ENCODE measurements around the gene LCN12.

DNA sequence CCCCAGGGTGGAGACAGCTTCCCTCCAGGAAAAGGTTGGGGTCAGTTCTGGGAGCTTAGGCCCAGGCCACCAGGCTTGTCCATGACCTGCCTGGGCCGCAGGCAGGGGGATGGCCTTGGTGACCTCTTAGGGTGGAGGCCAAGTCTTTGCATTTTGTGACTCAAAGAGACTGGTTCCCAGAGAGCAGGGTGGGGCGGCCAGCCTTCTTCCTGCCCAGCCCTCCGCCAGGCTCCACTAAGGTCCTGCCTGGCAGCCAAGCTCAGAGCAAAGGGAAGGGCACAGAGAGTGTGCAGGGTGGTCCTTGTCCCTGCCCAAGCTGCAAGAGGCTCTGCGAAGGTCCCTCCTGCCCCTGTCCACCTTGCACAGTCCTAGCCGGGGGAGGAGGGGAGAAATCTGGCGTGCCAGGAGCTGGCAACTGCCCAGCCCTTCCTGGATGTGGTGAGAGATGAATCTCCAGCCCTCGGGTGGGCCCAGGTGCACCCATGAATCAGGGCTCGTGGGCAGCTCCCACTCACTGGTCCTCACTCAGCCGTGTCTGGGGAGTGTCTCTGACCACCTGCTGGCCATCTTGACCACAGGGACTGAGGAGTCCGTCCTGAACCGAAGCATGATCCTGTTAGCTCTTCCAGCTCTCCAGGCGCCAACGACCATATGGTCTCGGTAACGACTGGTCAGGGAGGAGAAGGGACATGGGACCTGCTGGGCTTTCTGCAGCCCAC is 22.9 kb downstream of the LCN12 start:
- TF ChIP-seq EZH2 (IDR thresholded peaks at IDR 0.05; ENCODE audit: low read length, unreplicated experiment) = no peak
- TF ChIP-seq, protein P1, sequence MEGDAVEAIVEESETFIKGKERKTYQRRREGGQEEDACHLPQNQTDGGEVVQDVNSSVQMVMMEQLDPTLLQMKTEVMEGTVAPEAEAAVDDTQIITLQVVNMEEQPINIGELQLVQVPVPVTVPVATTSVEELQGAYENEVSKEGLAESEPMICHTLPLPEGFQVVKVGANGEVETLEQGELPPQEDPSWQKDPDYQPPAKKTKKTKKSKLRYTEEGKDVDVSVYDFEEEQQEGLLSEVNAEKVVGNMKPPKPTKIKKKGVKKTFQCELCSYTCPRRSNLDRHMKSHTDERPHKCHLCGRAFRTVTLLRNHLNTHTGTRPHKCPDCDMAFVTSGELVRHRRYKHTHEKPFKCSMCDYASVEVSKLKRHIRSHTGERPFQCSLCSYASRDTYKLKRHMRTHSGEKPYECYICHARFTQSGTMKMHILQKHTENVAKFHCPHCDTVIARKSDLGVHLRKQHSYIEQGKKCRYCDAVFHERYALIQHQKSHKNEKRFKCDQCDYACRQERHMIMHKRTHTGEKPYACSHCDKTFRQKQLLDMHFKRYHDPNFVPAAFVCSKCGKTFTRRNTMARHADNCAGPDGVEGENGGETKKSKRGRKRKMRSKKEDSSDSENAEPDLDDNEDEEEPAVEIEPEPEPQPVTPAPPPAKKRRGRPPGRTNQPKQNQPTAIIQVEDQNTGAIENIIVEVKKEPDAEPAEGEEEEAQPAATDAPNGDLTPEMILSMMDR (conservative IDR thresholded peaks at IDR 0.05; ENCODE audit: low read depth, low read length) = no peak

Measured in PC-3 (cell line).